Measurements from ENCODE around the gene RACGAP1.

The RACGAP1 gene, protein sequence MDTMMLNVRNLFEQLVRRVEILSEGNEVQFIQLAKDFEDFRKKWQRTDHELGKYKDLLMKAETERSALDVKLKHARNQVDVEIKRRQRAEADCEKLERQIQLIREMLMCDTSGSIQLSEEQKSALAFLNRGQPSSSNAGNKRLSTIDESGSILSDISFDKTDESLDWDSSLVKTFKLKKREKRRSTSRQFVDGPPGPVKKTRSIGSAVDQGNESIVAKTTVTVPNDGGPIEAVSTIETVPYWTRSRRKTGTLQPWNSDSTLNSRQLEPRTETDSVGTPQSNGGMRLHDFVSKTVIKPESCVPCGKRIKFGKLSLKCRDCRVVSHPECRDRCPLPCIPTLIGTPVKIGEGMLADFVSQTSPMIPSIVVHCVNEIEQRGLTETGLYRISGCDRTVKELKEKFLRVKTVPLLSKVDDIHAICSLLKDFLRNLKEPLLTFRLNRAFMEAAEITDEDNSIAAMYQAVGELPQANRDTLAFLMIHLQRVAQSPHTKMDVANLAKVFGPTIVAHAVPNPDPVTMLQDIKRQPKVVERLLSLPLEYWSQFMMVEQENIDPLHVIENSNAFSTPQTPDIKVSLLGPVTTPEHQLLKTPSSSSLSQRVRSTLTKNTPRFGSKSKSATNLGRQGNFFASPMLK

DNA sequence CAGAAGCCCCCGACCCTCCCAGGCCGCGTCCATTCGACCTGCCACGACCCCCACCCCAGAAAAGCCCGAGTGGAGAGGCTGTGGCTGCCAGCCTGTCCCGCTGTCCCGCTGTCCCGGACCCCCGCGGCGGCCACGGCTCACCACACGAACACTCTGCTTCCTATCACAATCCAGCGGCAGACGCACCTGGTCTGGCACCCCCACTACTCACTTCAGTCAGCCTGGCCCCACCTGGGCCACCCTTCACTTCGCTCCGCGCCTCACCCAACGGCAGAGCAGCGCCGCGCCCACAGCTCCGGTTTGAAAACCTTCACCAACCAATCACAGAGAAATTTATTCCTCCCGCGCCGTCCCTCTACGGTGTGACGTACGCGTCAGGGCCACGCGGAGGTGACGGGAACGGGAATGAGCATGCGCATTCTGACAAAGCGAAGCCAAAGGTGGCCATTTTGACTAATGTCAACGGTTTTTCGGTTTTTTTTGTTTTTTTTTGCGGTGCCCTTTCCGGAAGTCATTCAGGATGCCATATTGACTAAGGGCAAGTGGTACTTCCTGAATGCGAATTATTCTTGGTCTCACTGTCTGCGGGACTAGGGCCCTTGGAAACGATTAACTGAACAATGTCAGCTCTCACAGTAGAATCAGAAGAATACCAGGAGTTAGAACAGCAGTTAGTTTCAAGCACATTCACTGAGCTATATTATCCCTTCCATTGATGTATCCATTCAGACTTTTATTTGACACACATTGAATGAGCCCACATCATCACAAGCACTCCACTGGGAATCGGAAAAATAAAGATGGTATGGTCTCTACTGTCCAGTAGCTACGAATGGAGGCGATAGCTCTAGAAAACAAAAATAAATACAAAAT is at the start of gene RACGAP1:
TSS of gene RACGAP1 (minus strand) at position 308 of the 873 bp plus-strand sequence. CDS start 8,779 bp downstream, outside the sequence.
- DNase-seq = peak; percentile 96

DNA sequence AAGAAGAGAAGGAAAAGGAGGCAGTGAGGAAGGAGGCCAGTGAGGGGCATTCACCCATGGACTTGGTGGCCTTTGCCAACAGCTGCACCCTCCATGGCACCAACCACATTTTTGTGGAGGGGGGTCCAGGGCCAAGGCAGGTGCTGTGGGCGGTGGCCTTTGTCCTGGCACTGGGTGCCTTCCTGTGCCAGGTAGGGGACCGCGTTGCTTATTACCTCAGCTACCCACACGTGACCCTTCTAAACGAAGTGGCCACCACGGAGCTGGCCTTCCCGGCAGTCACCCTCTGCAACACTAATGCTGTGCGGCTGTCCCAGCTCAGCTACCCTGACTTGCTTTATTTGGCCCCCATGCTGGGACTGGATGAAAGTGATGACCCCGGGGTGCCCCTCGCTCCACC is 48.4 kb upstream of the RACGAP1 start:
- DNase-seq = no peak

DNA sequence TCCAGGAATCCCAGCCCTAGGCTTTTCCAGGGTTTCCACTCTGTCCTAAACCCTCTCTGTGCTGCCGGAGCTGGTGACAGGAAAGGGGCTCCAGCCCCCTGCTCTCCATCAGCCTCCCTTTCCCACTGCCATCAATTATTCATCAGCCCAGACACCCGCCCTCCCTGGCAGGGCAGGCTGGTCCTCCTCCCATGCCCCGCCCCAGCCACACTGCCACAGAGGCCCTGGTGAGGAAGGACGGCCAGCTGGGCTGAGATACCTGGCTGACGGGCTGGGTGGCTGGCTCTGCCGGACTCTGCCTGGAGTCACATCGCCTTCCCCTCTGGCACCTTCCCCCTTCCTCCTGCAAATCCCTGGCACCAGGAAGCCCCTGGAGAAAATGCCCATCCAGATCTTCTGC is 47.9 kb upstream of the RACGAP1 start:
- DNase-seq = no peak

DNA sequence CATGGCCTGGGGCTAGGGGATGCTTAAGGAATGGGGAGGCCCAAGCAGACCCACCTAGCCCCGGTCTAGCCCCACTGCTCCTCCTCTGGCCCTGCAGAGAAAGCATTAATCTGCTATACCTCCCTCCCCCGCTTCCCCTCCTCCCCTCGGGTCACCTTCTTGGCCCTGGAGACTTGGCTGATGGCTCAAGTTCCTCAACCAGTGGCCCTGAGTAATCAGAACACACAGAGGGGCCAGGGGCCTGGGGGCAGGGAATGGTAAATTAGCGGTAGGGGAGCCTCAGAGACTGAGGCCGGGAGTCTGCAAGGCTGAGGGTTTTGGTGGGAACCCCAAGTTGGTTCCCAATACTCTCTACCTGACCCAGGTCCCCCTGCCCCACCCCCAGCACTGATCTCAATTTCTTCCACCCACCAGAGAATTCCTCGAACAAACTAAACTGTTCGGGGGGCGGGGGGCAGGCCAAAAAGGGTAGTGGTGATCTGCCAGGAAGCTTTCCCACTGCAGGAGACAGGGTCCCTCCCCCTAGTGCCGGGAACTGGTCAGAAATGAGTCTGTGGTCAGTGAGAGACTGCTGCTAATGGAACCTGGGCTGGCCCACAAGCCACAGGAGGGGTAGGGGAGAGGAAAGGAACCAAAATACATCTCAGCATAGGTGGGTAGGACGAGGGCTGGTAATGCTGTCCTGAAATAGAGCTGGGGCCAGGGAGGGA is 47.1 kb upstream of the RACGAP1 start:
- no peak for DNase-seq

DNA sequence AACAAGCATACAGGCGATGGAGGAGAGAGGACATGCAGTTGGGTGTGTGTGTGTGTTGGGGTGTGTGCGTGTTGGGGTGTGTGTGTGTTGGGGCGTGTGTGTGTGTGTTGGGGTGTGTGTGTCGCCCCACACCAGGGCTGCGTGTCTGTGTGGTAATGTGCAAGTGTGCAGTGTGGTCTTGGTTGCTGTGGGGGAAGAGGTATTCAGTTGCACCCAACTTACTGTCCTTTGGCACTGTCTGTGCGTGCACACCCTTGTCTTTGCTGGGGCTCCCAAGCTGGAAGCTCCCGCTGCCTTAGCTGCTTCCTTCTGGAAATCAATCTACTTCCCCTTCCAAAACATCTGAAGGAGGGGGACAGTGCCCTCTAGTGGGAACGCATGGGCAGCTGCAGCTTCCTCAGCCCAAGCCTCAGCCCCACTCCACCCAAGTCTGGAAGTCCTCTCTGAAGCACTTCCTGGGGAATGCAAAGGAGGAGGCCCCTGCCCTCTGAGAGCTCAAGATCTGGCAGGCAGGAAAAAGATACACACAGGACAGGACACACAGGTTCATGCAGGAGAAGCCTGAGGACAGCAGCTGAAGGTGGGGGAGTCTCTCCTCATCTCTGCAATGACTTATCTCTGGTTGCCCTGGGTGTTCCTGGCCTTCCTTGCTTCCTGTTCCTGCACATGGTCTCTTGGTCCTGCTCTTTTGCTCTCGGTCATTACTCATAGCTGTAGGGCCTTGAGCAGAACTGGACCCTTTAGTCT is 45.2 kb upstream of the RACGAP1 start:
- DNase-seq = peak; percentile 79

DNA sequence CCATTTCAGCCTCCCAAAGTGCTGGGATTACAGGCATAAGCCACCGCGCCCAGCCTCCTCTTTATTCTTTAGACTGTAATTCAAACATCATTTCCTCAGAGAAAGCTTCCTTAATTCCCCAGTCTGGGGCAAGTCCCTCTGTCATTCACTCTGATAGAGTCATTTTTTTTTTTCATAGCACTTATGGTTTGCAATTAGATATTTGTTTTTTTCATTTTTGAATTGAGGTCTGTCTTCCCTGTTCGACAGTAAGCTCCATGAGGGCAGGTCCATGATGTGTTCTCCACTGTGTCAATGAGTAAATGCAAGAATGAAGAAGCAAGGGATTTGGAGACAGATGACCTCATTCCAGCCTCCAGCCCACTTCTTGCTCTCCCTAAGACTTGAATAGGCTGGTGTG is 44.2 kb upstream of the RACGAP1 start:
- no peak for DNase-seq

DNA sequence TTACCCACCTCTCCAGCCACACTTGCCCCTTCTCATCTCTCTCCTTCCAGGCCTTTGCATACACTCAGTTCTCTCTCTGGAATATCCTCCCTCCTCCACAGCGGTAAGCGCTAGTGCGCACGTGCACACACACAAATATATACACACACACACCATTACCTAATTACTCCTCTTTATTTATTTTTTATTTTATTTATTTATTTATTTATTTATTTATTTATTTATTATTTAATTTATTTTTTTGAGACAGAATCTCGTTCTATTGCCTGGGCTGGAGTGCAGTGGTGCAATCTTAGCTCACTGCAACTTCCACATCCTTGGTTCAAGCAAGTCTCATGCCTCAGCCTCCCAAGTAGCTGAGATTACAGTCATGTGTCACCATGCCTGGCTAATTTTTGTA is 43.8 kb upstream of the RACGAP1 start:
- no peak for DNase-seq

DNA sequence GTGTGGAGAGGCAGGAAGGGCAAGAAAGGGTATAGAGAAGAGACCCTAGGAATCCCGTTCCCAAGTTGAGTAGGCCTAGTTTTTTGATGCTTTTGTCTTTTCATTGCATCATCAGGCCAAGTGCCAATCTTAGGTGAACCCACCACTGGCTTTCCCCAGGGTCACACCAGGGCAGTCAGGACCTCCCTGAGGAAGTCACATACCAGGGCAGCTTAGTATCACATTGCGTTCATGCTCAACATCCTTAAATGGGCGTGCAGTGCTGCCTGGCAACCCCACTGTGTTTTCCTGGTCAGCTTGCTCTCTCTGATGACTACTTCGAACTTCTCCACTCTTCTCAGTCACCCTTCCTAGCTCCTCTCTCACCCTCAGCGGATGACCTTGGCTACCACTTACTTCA is 41.1 kb upstream of the RACGAP1 start:
- no peak for DNase-seq

DNA sequence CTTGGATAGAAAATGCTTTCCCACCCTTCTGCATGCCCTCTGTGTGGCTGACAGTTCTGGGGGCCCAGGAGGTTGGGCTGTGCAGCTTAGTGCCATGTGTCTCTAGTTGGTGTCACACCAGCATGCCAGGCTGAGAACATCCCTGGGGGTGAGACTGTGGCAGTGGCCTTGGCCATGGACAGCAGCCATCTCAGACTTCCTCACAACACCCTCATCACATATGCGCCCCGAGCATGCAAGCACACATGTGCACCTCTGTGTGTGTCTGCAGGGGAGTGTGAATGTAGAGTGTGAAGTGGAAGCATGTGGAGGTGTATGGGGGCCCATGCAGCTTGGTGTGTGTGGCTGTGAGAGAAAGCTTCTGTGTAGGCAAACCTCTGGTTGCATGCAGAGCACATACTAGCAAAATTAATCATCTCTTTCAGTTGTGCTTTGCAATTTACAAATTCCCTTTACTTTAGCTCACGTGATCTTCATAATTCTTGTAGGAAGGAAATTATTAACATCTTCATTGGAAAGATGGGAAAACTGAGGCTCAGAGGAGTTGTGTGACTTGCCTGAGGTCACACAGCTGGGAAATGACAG is 40.5 kb upstream of the RACGAP1 start:
- no peak for DNase-seq

DNA sequence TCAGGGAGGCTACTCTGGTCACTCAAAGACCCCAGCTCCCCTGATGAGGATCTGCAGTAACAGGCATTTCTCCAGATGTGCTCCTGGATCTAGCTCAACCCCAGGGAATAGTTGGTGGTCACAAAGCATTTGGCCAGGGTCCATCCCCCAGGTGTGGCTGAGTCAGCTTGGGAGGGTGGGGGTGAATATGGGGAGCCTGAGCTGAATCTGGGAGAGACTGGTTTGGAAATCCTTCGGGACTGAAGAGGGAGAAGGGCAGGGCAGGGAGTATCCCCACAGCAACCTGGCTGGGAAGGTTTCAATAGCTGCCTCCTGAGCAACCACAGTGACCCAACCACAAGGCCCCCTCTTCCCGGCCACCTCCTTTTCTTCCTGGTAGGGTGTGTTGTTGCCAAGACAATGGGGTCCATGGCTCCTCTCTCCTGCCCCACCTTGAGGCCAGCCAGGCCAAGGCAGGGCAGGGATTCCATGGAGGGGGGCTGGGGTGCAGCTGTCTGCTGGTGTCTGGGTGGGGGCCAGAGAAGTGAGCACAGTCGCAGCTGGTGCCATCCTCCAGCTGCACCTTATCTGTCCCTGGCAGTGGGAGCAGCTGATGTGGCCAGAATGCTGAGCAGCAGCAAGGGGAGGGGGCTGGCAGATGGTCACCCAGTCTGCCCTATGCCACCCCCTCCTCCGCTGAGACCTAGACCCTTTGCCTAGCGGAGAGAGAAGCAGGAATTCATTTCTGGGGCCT is 37.6 kb upstream of the RACGAP1 start:
- DNase-seq = no peak

DNA sequence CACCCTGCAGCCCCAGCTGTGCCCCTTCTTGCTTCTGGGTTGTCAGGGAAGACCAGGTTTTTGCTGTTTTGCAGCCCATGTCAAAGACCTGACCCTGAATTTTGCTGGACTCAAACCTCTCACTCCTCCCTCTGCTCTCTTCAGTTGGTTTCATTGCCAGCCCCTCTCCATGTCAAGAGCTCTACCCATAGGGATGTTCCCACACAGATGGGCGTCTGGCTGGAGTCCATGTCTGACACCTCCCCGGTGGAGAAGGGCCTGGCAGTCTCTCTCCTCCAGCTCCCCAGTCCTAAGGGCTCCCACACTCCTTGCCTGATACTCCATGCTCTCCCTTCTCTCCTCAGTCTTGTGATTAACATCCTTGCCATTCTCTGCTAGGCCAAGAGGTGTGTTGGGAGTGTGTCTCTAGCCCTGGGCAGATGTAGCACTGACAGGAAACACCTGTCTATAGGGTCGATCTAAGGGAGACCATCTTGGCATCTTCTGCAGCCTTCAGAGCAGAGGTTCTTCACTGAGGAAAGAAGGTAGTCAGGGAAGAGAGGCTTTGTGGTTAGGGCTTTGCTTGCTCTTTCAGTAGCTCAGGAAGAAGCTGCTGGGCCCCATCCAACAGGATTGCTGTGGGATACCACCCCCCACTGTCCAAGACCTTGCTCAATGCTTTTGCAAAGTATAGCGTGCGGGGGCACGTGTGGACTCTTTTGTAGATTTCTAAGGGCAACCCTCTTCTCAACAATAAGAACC is 36.8 kb upstream of the RACGAP1 start:
- no peak for DNase-seq

DNA sequence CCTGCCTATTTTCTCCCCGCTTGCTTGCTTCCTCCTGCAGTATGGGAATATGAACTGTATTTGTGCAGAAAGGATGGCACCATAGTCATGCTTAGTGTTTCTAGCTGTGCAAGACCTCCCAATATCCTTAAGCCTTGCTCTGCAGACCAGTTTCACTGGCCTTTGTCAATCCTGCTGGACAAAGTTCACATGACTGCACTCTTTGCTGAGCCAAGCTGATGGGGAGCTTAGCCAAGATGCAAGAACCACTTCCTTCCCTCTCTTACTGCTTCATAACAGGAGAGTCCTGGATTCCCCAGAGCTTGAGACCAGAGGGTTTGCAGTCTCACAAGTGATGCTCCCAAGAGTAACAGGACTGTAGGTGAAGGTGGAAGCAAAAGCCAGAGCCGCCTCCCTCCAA is 35.9 kb upstream of the RACGAP1 start:
- DNase-seq = no peak

DNA sequence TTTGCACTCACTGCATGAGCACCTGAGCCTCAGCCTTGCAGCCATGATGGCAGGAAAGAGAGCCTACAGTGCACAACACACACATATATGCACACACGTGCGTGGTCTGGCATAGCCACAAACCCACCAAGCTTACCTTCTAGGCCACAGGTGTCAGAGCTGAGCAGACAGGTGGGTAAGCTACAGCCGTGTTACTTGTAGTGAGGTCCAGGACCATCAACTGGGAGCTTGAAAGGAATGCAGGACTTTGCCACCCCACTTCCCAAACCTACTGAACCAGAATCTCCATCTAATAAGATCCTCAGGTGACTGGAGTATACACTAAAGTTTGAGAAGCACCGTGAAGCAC is 34.8 kb upstream of the RACGAP1 start:
- no peak for DNase-seq

DNA sequence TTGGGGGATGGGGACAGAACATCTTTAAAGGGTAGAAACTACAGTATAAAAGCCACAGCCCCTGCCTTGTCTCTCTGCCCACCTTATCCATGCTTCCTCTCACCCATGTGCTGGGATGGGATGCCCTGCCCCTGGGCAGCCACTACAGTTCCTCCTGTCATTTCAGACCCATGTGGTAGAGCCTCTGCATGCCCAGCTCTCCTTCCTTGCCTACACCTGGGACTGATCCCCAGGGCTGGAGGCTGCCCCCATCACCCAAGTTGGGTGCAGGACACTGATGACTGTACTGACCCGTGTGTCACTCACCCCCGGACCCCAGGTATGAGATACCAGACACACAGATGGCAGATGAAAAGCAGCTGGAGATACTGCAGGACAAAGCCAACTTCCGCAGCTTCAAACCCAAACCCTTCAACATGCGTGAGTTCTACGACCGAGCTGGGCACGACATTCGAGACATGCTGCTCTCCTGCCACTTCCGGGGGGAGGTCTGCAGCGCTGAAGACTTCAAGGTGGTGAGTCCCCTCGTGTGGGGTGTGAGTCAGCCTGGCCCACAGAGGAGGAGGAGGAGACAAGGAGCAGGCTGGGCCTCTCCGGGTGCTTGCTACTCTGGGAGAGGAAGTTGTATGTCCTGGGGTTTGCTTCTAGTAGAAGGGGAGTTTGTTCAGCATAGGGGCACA is 34.3 kb upstream of the RACGAP1 start:
- DNase-seq = peak; percentile 80

DNA sequence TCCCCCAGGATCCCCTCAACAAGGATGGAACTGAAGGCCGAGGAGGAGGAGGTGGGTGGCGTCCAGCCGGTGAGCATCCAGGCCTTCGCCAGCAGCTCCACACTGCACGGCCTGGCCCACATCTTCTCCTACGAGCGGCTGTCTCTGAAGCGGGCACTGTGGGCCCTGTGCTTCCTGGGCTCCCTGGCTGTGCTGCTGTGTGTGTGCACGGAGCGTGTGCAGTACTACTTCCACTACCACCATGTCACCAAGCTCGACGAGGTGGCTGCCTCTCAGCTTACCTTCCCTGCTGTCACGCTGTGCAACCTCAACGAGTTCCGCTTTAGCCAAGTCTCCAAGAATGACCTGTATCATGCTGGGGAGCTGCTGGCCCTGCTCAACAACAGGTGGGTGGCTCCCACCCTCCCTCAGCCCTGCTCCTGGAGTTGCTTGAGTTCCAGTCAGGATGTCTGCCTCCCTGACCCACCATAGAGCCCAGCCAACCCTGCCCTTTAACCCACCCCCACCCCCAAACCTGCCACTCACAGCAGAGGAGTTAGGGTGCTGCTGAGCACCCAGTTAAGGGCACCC is 33.5 kb upstream of the RACGAP1 start:
- DNase-seq = peak; percentile 31

DNA sequence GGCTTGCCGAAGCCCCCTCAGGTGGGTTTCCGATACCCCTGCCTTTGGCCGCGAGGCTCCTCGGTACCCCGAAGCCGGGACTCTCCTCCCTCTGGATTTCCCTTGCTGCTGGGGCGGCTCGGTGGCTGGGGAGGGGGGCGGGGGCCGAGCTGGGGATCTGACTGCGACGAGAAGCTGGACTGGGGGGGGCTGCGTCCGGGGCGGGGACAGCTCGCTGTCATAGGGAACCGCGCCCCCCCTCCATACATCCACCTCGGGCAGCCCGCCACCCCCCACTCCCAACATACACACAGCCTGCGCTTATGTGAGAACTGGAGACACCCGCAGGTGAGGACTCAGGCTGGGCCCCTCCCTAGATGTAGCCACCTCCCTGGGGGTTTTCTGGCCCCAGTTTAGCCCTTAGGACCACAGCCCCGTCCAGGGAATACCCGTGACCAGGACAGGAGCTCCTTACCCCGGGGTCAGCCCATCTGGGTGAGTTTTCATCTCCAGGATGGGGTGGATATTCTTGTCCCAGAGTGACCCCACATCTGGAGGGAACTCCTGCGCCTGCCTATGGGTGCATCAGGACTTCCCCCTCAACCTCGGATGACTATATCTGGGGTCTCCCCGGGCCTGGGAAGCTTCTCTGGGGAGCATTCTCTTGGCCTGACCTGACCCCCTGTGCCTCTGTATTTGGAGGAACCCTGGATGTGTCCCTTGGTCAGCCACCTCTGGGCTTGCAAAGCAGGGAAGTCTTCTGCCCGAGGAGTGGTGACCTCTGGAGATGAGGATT is 32.8 kb upstream of the RACGAP1 start:
- peak; percentile 36 for DNase-seq

DNA sequence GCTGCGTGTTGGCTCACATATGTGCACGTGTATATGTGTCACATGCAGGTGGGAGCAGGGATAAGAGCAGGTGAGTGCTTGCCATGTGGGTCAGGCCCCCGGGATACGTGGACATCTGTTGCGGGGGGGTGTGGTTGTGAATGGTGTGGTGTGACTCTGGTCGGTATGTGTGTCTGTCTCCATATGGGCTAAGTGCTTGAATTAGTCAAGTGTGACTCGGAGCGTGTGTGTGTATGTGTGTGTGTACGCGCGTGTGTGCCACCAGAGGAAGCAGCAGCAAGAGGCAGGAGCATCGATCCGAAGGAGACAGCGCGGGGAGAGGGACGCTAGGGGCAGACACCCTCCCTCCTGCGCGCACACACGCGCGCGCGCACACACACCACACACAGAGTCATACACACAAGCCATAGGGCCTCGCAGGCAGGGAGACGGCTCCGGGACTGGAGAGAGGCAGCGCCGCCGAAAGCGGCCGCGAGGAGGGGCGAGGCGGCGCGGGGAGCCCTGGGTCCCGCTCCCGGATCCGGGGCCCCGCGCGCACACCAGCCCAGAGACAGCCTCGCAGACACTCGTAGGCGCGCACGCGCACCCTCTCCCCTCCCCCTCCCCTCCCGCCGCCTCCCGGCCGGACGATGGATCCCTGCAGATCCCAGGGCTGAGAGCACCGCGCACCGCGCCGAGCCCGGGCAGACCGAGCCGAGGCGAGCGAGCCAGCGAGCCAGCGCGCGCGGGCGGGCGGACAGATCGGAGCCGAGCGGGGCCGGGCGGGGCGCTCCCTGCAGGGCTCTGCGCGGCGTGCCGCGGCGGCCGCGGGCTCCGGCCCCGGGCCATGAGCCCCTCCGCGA is 31.9 kb upstream of the RACGAP1 start, which contains the start of gene ASIC1:
TSS of gene ASIC1 (plus strand) at position 597 of the 842 bp plus-strand sequence. CDS start 1,171 bp downstream, outside the sequence.
- DNase-seq = peak; percentile 61

DNA sequence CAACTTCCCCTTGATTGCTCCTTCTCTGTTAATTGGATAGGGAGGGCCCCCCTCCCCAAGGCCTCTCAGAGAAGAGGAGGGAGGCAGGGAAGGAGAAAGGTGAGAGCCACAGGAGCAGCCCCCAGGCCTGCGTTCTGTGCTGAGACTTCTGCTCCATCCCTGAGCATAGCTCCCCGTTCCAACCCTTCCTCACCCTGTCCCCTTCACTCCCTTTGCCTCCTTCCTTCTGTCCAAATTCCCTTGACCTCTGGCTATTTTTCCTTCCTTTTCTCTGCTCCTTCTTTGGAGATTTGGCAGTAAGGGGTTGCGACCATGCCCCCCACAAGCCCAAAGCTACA is 31.3 kb upstream of the RACGAP1 start:
- DNase-seq = no peak
